ENCODE measurements around the gene MED25.

GRCh38 chr19:49855277-49855675 lies 37.2 kb downstream of the MED25 start:
- TF ChIP-seq CTCF (IDR thresholded peaks at IDR 0.05), result no peak
- TF ChIP-seq REST (IDR thresholded peaks at IDR 0.05), result no peak
- TF ChIP-seq RARB (CRISPR knock-in tag; IDR thresholded peaks at IDR 0.05), result no peak
- no peak for TF ChIP-seq MYC (IDR thresholded peaks at IDR 0.05; ENCODE audit: borderline replicate concordance, low read length)

All from A549 (cell line).